Subcutaneous abdominal adipose tissue (tissue), 5 donors: Measurements from ENCODE around the gene PAPOLB.

Experiments
- H3K27ac ChIP-seq: one replicate; pipeline ENCODE4 v1.7.0; 2013; ENCODE audit warnings: low read depth, mild to moderate bottlenecking, inconsistent platforms, low read length, moderate library complexity
- H3K27me3 ChIP-seq, 5 donors: one replicate each; pipeline ENCODE4 v1.7.0; 2013; ENCODE audit warnings: low read length in 5 of 5, inconsistent platforms in 1 of 5; ENCODE audit not compliant: control insufficient read depth in 5 of 5, insufficient read depth in 4 of 5
- H3K36me3 ChIP-seq, 5 donors: one replicate each; pipeline ENCODE4 v1.7.0; 2013; ENCODE audit warnings: low read length in 5 of 5; ENCODE audit not compliant: control insufficient read depth in 5 of 5, insufficient read depth in 5 of 5
- H3K4me1 ChIP-seq, 5 donors: one replicate each; pipeline ENCODE4 v1.7.0; 2013; ENCODE audit warnings: low read length in 5 of 5, mild to moderate bottlenecking in 3 of 5, moderate library complexity in 1 of 5; ENCODE audit not compliant: control insufficient read depth in 5 of 5, insufficient read depth in 5 of 5
- H3K4me3 ChIP-seq, 5 donors: one replicate each; pipeline ENCODE4 v1.7.0; 2013; ENCODE audit warnings: low read length in 5 of 5, low read depth in 1 of 5
- H3K9ac ChIP-seq, 5 donors: one replicate each; pipeline ENCODE4 v1.7.0; 2013; ENCODE audit warnings: low read length in 5 of 5, mild to moderate bottlenecking in 4 of 5, moderate library complexity in 3 of 5
- H3K9me3 ChIP-seq, 5 donors: one replicate each; pipeline ENCODE4 v1.7.0; 2013; ENCODE audit warnings: low read length in 5 of 5; ENCODE audit not compliant: control insufficient read depth in 5 of 5
- donor health status: healthy.
- donor health status: healthy.
- donor health status: healthy.
- donor health status: healthy.
- donor health status: healthy.

The PAPOLB gene

DNA sequence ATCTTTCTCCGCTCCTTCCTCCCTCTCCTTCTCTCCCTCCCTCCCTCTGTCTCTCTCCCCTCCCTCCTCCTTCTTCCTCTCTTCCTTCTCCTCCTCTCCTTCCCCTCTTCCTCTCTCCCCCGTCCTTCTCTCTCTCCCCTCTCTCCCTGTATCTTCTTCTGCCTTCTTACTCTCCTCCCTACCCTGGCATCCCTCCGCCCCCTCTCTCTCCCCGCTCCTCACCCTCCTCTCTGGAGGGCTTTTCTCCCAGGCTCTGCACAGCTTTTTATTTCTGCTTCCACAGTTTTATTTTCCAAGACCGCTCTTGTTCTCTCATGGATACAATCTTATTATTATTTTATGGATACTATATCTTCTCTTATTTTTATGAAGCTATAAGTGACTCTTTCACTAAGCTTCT lies 53.8 kb downstream of the PAPOLB start:
- Histone ChIP-seq H3K4me3 (no peak overlapping the region), H3K27me3 (peaks cover 0 to 2% (median 0%) of the 10 kb centered on the region in 5 donors), H3K9ac (no peak overlapping the region), H3K4me1 (peaks cover 0 to 4% (median 0%) of the 10 kb centered on the region in 5 donors), H3K27ac (no peak overlapping the region), H3K36me3 (peaks cover 0 to 5% (median 0%) of the 10 kb centered on the region in 5 donors), H3K9me3 (peaks cover 0 to 3% (median 0%) of the 10 kb centered on the region in 5 donors)
